ELF-1 (cell line): ENCODE measurements around the gene RPL28.
"Not testable (repeated sequence)": the region's sequence is repeated elsewhere in the genome, so short reads cannot be mapped to it uniquely, and the experiment has no call there.

Experiments
- DNase-seq: peaks from one replicate; pipeline ENCODE4 v3.0.0-alpha.2; 2016; ENCODE audit warnings: low read depth, low spot score

The RPL28 gene

GRCh38 chr19:55447421-55448174 lies 61.9 kb downstream of the RPL28 start:
- DNase-seq: no peak

GRCh38 chr19:55448175-55448490 lies 62.4 kb downstream of the RPL28 start:
- DNase-seq: not testable (repeated sequence)

- DNase-seq: no peak
These were observed 63.7 kb downstream of the RPL28 start for GRCh38 chr19:55449469-55449868.

DNA sequence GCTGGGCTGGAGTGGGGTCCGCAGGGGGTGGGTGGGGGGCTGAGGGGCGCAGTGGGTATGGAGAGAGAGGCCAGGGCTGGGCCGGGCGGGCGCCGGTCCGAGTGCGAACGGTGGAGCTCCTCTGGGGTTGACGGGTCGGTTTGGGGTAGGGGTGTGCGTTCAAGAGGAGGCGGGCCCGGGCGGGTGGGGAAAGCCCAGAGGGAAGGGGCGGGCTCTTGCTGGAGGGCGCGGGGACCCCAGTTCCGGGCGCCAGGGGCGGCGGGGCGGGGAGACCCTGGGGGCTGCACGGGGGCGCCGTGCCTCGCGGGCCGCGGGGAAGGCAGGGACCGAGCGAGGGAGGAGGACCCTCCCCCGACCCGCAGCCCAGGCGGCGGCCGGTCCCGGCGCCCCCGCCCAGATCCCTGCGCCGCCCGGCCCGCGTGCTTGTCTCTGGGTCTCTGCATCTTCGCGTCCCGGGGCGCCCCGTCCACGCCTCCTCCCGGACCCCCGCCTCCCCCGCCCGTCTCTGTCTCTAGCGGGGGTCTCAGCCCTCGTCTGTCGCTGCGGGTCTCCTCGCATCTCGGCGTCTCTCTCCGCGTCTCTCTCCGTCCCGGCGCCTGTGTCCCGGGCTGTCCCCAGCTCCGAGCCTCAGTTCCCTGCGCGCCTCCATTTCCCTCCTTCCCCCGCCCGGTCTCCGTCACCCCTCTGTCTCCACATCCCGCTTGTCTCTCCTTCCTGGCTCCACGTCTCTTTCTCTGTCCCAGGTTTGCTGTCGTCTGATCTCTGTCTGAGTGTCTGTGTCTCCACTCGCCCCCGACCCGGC lies 65.6 kb downstream of the RPL28 start:
- DNase-seq: no peak

DNA sequence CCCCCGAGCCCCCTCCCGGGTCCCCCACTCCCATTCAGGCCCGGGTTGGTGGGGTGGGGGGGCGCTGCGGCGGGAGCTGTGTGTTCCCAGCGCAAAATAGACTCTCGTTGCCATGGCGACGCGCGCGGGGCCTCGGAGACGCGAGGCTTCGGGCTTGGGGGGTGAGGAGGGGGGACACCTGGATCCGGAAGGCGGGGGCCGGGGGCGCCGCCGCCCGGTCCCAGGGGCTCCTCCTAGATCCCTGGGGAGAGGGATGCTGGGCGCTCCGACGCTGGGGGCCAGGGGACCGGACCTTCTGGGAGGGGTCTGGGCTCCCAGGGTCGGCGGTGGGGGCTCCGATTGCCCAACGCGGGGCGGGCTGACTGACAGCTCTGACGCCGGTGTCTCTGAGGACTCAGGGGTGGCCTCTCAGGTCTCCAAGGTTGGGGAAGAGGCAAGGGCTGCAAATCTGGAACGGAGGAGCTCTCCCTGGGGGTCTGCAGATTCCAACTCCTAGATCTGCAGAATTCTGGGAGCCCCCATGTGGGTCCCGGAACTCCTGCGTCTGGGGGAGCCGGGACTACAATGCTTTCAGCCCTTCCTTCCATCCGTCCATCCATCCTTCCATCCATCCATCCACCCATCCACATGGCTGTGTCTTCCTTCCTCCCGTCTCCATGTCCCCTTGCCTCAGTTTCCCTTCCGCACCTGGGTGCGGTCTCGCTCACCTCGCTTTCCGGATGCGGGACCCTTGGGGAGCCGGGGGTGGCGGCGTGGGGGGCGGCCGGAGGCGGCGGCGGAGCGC lies 66.4 kb downstream of the RPL28 start:
- no peak for DNase-seq
